ENCODE measurements around the gene CIRBP.
"Not testable (repeated sequence)": the region's sequence is repeated elsewhere in the genome, so short reads cannot be mapped to it uniquely, and the experiment has no call there.

CIRBP gene

DNA sequence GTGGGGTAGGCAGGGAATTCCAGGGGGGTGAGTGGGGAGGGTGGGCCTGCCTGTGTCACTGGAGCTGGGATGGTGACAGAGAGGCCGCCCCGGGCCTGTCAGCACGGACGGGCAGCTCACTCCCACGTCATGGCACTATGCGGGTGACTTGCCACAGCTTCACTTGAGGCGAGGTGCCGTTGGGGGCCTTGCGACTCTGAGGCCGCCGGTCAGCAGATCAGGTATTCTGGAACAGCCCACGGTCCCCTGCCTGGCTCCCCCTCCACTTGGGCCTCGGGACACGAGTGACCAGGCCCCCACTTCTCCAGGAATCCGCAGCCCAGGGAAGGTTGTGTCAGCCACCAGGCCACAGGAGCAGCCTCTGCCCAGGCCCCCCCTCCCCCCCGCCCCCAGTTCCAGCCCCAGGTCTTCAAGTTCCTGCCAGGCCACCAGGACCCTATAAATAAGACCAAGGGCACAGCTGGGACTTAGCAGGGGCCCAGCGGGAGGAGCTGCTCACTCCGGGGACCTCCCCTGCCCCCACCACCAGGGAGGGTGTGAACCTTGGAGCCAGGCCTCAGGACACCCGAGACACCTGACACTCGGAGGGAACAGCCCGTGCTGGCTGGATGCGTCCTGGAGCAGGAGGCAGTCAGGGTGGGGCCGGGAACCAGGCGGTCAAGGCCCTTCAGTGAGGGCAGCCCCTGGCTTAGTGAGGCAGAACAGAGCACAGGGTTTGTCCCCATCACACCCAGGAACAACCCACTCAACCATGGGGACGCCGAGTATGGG, 23.5 kb upstream of the CIRBP start:
- DNase-seq = no peak

DNA sequence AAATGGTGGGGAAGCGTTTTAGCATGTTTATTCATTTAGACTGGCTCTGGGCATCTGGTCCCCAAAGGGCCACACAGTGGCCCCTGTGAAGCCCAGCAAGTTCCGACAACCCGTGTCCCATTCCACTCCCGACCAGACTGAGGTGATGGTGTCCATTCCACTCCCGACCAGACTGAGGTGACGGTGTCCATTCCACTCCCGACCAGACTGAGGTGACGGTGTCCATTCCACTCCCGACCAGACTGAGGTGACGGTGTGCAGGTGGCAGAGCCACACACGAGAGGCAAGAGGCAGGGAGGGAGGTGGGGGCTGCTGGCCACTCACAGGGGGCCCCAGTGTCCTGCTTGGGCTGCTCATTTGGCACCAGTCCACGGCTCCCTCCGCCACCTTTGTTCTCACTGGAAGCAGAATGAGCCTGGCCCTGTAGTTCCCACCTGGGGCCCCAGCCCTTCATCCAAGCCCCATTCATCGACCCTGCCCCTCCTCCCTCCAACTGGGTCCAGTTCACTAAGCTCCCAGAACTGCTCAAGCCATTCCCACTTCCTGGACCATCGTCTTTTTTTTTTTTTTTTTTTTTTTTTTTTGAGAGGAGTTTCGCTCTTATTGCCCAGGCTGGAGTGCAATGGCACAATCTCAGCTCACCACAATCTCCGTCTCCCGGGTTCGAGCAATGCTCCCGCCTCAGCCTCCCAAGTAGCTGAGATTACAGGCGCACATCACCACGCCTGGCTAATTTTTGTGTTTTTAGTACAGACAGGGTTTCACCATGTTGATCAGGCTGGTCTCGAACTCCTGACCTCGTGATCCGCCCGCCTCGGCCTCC, 22.7 kb upstream of the CIRBP start:
- DNase-seq = not testable (repeated sequence)

GRCh38 chr19:1247748-1248138, 21.4 kb upstream of the CIRBP start:
- no peak for DNase-seq

DNA sequence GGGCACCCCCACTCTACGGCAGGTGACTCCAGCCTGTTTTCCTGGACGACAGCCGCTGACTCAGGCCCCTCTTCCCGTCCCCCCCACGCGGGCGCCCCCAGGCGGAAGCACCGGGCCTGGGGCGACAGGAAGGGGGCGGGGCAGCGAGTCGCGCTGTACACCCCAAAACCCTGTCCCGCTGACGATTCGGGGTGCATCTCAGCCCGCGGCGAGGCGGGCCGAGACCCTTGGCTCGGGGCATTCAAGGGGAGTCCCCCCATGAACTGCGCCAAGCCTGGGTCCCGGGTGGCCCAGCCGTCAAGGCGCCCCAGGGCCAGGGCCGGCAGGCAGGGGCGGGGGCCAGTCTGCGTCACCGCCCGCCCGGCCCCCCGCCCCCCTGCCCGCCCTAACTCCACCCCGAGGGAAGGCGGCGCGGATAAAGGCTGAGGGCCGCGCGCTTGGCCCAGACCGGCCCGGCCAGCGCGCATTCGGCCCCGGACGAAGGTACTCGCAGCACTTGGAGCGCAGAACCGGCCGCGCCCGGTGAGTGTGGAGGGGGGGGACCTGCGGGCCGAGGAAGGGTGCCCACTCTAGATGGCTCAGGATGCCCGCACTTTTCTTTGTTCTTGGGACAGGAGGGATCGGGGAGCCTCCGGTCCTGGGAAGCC, 20.9 kb upstream of the CIRBP start, which contains the start of gene MIDN:
Gene MIDN (plus strand): TSS at position 445 of the 647 bp plus-strand sequence. CDS start 1,714 bp downstream, outside the sequence.
- no peak for DNase-seq

- DNase-seq = peak; percentile 67
Observed at GRCh38 chr19:1248786-1249297, 20.3 kb upstream of the CIRBP start.

- peak; percentile 95 for DNase-seq
Observed at GRCh38 chr19:1249298-1249989, 19.7 kb upstream of the CIRBP start.

DNA sequence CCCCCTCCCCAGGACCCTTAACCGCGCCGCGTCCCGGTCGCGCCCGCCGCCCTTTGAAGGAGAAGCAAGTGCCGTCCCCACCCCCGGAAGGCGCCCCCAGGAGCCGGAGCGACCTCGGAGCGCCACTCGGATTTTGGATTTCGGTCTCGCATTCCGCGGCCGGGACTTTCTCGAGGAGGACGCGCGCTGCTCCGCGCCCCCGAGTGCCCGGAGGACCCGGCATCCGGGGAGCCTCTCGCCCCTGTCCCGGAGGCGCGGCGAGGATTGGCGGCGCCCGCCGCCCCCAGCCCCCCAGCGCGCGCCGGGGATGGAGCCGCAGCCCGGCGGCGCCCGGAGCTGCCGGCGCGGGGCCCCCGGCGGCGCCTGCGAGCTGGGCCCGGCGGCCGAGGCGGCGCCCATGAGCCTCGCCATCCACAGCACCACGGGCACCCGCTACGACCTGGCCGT, 19.1 kb upstream of the CIRBP start:
- no peak for DNase-seq

- DNase-seq = no peak
Observed at GRCh38 chr19:1250437-1251260, 18.5 kb upstream of the CIRBP start.

DNA sequence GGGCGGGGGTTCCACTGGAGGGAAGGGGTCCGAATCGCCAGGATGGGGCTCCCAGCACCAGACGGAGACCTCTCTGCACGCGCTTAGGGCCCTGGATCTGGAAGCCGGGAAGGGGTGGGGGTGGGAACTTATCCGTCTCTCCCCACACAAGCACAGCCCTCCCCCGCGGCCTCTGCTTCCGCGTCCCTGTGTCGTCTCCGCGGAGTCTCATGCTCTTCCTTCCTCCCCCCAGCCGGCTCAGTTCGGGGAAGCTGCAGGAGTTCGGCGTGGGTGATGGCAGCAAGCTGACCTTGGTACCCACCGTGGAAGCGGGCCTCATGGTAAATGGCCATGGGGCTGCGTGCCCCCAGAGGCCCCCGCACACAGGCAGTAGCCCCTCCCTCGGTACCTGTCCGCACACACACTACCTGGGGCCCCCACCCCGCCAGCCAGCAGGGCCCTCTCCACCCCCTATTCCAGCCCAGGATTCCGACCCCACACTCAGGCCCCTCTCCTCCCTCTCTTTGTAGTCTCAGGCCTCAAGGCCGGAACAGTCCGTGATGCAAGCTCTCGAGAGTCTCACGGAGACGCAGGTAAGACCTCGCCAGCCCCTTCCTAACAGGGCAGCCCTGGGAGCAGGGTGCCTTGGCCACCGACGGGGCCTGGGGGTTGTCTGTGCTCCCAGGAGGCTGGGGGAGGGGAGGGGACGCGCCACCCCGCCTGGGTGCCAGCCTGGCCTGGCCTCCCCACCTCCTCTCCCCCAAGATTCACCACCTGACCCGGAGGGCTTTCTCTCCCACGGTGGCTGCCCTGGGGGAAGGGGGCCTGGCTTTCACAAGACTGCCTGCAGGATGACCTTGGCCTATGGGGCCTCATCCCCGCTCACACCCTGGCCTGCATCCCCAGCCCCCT, 17.6 kb upstream of the CIRBP start:
- DNase-seq = peak; percentile 21

DNA sequence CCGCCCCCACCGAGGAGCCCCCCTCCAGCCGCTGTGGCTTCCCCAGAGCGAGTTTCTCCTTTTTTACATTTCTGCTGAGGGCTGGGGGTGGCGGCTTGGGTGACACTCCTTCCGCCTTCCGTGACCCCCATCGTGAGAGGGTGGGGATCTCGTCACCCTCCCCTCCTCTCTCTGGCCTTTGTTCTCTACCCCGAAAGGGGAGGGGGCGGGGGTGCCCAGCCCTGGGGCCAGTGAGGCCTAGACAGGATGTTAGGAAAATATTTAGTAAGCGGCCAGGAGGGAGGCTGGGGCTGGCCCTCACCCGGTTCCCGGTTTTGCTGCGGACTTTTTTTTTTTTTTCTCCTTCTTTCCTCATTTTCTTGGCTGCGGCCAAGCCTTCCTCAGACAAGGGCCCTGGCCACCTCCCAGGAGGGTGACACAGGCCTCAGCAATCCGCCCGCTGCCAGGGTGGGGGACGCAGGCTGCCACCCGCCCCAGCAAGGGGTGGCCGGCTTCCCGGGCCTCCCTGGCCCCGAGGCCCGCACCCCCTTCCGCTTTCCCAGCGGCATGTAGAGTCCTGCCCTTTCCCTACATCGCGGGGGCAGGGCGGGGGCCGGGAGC, 16.8 kb upstream of the CIRBP start:
- DNase-seq = peak; percentile 50

DNA sequence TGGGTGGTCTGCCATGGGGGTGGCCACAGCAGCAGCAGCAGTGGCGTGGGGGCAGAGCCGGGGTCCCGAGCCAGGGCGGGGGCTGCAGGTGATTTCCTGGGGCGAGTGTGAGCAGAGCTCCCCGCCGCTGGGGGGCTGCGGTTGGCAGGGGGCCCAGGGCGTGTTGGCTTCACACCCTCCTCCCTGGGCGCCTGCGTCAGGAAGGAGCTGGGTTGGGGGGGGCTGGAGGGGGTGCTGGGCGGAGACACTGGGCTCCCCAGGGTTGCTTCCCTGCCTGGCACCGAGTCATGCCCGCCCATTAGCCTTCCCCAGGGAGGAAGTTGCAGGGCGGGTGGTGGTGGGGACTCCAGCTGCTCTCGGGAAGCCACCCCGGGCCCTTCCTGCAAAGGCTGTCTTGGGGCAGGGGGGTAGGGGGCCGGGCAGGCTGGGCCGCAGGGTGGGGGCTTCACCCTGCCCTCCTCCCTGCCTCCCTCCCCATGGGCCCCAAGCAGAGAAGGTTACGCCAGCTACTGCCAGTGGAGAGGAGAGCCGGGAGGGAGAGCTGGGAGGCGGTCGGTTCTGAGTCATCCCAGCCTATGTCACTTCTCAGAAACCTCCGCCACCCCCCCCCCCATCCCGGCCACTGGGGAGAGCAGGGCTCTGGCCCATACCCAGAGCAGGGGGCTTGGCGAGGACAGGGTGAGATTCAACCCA, 16.2 kb upstream of the CIRBP start:
- peak; percentile 78 for DNase-seq

GRCh38 chr19:1253514-1254080, 15.5 kb upstream of the CIRBP start:
- peak; percentile 72 for DNase-seq

- no peak for DNase-seq
Observed at GRCh38 chr19:1254081-1254527, 15.0 kb upstream of the CIRBP start.

- DNase-seq = no peak
Observed at GRCh38 chr19:1254530-1255185, 14.5 kb upstream of the CIRBP start.

- no peak for DNase-seq
Observed at GRCh38 chr19:1255186-1256161, 13.7 kb upstream of the CIRBP start.

DNA sequence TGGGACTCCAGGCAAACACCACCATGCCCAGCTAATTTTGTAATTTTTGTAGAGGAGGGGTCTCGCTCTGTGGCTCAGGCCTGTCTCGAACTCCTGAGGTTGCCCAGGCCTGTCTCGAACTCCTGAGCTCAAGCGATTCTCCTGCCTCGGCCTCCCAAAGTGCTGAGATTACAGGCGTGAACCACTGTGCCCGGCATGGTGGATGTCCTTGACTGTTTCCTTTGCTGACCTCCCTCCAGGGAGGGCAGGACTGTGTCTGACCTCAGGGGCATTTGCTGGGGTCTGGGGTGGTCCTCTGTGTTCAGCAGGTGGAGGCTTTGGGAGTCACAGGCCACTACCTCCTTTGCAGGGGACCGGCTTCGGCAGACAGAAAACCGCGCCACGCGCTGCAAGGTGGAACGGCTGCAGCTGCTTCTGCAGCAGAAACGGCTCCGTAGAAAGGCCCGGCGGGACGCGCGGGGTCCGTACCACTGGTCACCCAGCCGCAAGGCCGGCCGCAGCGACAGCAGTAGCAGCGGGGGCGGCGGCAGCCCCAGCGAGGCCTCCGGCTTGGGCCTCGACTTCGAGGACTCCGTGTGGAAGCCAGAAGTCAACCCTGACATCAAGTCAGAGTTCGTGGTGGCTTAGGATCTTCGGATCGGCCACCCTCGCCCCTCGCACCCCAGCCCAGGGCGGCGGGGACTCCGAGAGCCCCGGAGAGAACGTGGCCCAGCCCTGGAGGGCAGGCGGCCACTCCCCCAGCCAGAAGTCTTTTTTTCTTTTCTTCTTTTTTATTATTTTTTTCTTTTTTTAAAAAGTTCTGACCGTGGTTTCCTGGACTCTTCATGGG, 12.3 kb upstream of the CIRBP start:
- no peak for DNase-seq
